Gastrocnemius medialis (tissue), 4 donors: Measurements from ENCODE around the gene ACYP2. TPM values are rescaled to one million over a fixed set of nuclear protein-coding genes. Genes with fewer than 3 reads are reported as not detected.

Experiments
- ATAC-seq, 2 donors: fragments of 150-250 bp; one replicate each; pipeline ENCODE4 v1.9.1; 2016
- DNase-seq, 2 donors: peaks; one replicate each; pipeline ENCODE4 v3.0.0-alpha.2; 2019
- H3K27ac ChIP-seq, 4 donors: fragments of 200-600 bp; sonication (generic); 1 replicate in 1 of 4; 2 replicates in 3 of 4; pipeline ENCODE4 v1.5.1; 2016 to 2018; ENCODE audit warnings: mild to moderate bottlenecking in 2 of 4, moderate library complexity in 1 of 4
- H3K27me3 ChIP-seq, 3 donors: fragments of 200-600 bp; sonication (generic) in 2 of 3; 1 replicate in 1 of 3; 2 replicates in 2 of 3; pipeline versions ENCODE4 v1.5.1 to v1.6.0; 2016 to 2019; ENCODE audit warnings: mild to moderate bottlenecking in 1 of 3, moderate library complexity in 1 of 3
- H3K36me3 ChIP-seq, 2 donors: fragments of 200-600 bp; sonication (generic) in 1 of 2; one replicate each; pipeline ENCODE4 v1.5.1; 2017 to 2018
- H3K4me1 ChIP-seq, 2 donors: fragments of 200-600 bp; sonication (generic) in 1 of 2; one replicate each; pipeline ENCODE4 v1.5.1; 2016 to 2017; ENCODE audit warnings: mild to moderate bottlenecking in 2 of 2
- H3K4me3 ChIP-seq, 4 donors: fragments of 200-600 bp; sonication (generic) in 3 of 4; 1 replicate in 1 of 4; 2 replicates in 3 of 4; pipeline ENCODE4 v1.5.1; 2016 to 2019; ENCODE audit warnings: mild to moderate bottlenecking in 2 of 4
- H3K9me3 ChIP-seq, 3 donors: fragments of 200-600 bp; sonication (generic) in 2 of 3; 1 replicate in 1 of 3; 2 replicates in 2 of 3; pipeline ENCODE4 v1.5.1; 2016 to 2019
- CTCF ChIP-seq, 5 experiments: fragments of 450-650 bp in 3 of 5; fragments of 200-600 bp in 2 of 5; sonication (generic) in 2 of 5; IDR thresholded peaks in 4 of 5; conservative IDR thresholded peaks in 1 of 5; 1 replicate in 4 of 5; 2 replicates in 1 of 5; pipeline ENCODE4 v1.5.1; 2016 to 2019; ENCODE audit warnings: antibody characterized with exemption in 5 of 5, mild to moderate bottlenecking in 3 of 5, moderate library complexity in 3 of 5
- POLR2A ChIP-seq, 2 donors: fragments of 450-650 bp; IDR thresholded peaks; one replicate each; pipeline ENCODE4 v1.6.1; 2017; ENCODE audit warnings: antibody characterized with exemption in 2 of 2, mild to moderate bottlenecking in 2 of 2, moderate library complexity in 2 of 2
- in situ Hi-C, 4 donors: fragments of 200-750 bp; cut with MboI; loops; one replicate each; pipeline versions ENCODE4 v1.15.0 to v1.8.0; 2017; ENCODE audit warnings: low sequenced_read_pairs in 4 of 4
- intact Hi-C: fragments of 100-400 bp; cut with DNase I; formaldehyde crosslinking; loops from one replicate; pipeline ENCODE4 v1.15.1; 2023; ENCODE audit warnings: low total_unique reads
- total RNA-seq, 4 donors: library from RNA; depleted of rRNA; stranded (reverse); fragments of >200 nt; gene quantifications; one replicate each; pipeline versions ENCODE4 v1.1.0 to v1.2.3, GENCODE V29; 2016

Gene ACYP2
- total RNA-seq, 4 donors from 2014 or later = 52.9 to 121 (median 107) TPM

GRCh38 chr2:54143780-54144179 is 28.4 kb downstream of the ACYP2 start:
- Histone ChIP-seq H3K27me3 (no peaks in the 10 kb centered on the region), H3K36me3 (peaks cover 0 to 25% of the 10 kb centered on the region in 2 donors), H3K9me3 (no peaks in the 10 kb centered on the region), H3K27ac (no peak overlapping the region), H3K4me1 (no peaks in the 10 kb centered on the region), H3K4me3 (no peak overlapping the region)
- DNase-seq (no peak), ATAC-seq (no peak)
- TF ChIP-seq POLR2A (IDR thresholded peaks at IDR 0.05) (no peak), CTCF (IDR thresholded peaks at IDR 0.05 in 4 of 5, conservative IDR thresholded peaks at IDR 0.05 in 1 of 5) (no peak)
- in situ Hi-C loops (no loop called here), intact Hi-C loops (no loop called here)

- in situ Hi-C loops = no loop called here
- ATAC-seq (no peak), DNase-seq (no peak)
- TF ChIP-seq POLR2A (IDR thresholded peaks at IDR 0.05) (no peak), CTCF (IDR thresholded peaks at IDR 0.05 in 4 of 5, conservative IDR thresholded peaks at IDR 0.05 in 1 of 5) (no peak)
- Histone ChIP-seq H3K4me3 (no peak overlapping the region), H3K36me3 (peaks cover 0 to 16% of the 10 kb centered on the region in 2 donors), H3K27ac (no peak overlapping the region), H3K27me3 (no peaks in the 10 kb centered on the region), H3K9me3 (no peaks in the 10 kb centered on the region), H3K4me1 (no peaks in the 10 kb centered on the region)
- intact Hi-C loops = no loop called here
These were observed 33.0 kb downstream of the ACYP2 start for GRCh38 chr2:54148391-54148790.

DNA sequence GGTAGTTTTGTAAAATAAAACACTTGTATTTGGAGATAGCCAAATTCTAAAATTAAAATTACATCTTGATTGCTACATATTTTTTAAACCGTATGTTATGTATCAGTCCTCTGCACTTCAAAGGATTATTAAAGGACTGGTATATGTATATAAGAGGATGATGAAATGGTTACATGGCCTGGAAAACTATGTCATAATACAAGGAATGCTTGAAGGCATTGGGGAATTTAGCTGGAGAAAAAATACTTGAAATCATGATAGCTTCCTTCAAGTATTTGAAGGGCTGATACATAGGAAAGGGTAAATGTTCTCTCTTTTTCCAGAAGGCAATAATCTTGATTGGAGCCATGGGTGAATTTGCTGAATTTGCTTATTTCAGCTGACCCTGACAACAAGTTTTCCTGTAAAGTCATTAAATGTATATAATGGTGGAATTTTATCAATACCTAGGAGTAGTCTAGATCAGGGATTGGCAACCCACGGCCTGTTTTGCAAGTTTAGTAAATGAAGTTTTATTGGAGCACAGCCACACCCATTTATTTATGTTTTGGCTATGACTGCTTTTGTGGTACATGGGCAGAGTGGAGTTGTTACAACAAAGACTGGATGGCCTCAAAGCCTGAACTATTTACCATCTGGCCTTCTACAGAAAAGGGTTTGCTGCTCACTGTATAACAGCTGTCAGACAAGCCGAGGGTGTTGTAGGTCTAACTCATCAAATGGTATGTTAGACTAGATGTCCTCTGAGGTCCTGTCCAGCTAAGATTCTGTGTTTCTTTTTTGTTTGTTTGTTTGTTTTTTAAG is 34.4 kb downstream of the ACYP2 start:
- Histone ChIP-seq H3K4me1 (no peaks in the 10 kb centered on the region), H3K9me3 (no peaks in the 10 kb centered on the region), H3K36me3 (peaks cover 0 to 16% of the 10 kb centered on the region in 2 donors), H3K27me3 (no peaks in the 10 kb centered on the region), H3K4me3 (no peak overlapping the region), H3K27ac (no peak overlapping the region)
- in situ Hi-C loops = no loop called here
- intact Hi-C loops = no loop called here
- ATAC-seq (no peak), DNase-seq (no peak)
- no peak for TF ChIP-seq CTCF (IDR thresholded peaks at IDR 0.05 in 4 of 5, conservative IDR thresholded peaks at IDR 0.05 in 1 of 5)
- no peak for TF ChIP-seq POLR2A (IDR thresholded peaks at IDR 0.05)

DNA sequence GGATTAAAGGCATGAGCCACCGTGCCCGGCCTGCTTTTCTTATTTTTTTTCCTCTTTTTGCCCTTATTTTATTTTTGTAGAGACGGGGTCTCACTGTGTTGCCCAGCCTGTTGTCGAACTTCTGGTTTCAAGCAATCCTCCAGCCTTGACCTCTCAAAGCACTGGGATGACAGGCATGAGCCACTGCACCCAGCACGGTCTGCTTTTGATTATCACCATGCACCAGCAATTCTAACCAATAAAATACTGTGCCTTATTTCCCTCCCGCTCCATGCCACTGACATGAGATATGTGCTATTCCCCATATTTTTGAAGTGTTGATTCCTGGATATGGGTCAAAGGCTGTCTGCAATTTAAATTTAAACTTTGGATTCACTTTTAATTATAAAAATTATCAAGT is 42.9 kb downstream of the ACYP2 start:
- DNase-seq (no peak), ATAC-seq (no peak)
- in situ Hi-C loops = no loop called here
- peaks cover 0 to 30% of the 10 kb centered on the region in 2 donors for H3K36me3 ChIP-seq
- no peaks in the 10 kb centered on the region for H3K9me3 ChIP-seq
- no peak overlapping the region for H3K4me3 ChIP-seq
- H3K27me3 ChIP-seq = no peaks in the 10 kb centered on the region
- H3K4me1 ChIP-seq = no peaks in the 10 kb centered on the region
- no peak overlapping the region for H3K27ac ChIP-seq
- no peak for TF ChIP-seq CTCF (IDR thresholded peaks at IDR 0.05 in 4 of 5, conservative IDR thresholded peaks at IDR 0.05 in 1 of 5)
- TF ChIP-seq POLR2A (IDR thresholded peaks at IDR 0.05) = no peak
- intact Hi-C loops = no loop called here
